Type B pancreatic cell (in vitro differentiated cells): ENCODE data around the gene RBMS3. TPM values are rescaled to one million over a fixed set of nuclear protein-coding genes. Genes with fewer than 3 reads are reported as not detected.

ENCODE experiments used
- DNase-seq: peaks from one replicate; pipeline ENCODE4 v3.0.0; 2021; ENCODE audit warnings: mixed read lengths; ENCODE audit not compliant: unreplicated experiment; ENCODE audit errors: extremely low spot score
- H3K27ac Mint-ChIP-seq: 2 replicates; pipeline ENCODE4 v1.8.0; 2021; ENCODE audit warnings: mild to moderate bottlenecking, mixed read lengths
- H3K27me3 Mint-ChIP-seq: 2 replicates; pipeline ENCODE4 v1.8.0; 2021; ENCODE audit warnings: mixed read lengths
- H3K36me3 Mint-ChIP-seq: 2 replicates; pipeline ENCODE4 v1.8.0; 2021; ENCODE audit warnings: mixed read lengths
- H3K4me1 Mint-ChIP-seq: one replicate; pipeline ENCODE4 v1.8.0; 2021; ENCODE audit warnings: mixed read lengths; ENCODE audit not compliant: unreplicated experiment
- H3K4me3 Mint-ChIP-seq: 2 replicates; pipeline ENCODE4 v1.8.0; 2021; ENCODE audit warnings: mild to moderate bottlenecking, mixed read lengths
- H3K9me3 Mint-ChIP-seq: 2 replicates; pipeline ENCODE4 v1.8.0; 2021; ENCODE audit warnings: mixed read lengths
- total RNA-seq: library from RNA; stranded (reverse); gene quantifications from 2 replicates; pipeline ENCODE4 v1.2.1, GENCODE V29; 2021; ENCODE audit warnings: low replicate concordance
- TF ChIP-seq, protein P1 (sequence below): fragments of 200-600 bp; sonication (generic); conservative IDR thresholded peaks from 2 replicates; pipeline ENCODE4 v1.5.0; 2021; ENCODE audit warnings: antibody characterized with exemption, mild to moderate bottlenecking

RBMS3 gene
- total RNA-seq, 1 donor from 2014 or later = 36.6 TPM

DNA sequence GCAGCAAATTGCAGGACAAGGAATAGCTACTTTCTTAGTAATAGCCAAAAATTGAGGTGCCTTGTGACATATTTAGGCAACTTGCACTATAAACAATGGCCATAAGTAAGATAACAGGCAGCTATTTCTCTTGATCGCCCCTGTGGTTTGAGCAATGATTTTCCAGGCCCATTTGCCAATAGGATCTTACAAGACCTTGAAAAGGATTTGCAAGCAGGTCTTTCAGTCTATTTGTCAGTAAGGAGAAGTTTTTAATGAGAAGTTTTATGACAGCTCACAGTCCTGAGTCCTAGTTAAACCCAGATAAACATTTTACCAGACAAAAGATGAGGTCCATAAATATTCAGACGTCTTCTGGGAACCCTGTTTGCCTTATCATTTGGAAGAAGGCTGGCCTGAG, 645.5 kb downstream of the RBMS3 start:
- peaks cover 11% of the 10 kb centered on the region for H3K4me1 Mint-ChIP-seq
- TF ChIP-seq, protein P1, sequence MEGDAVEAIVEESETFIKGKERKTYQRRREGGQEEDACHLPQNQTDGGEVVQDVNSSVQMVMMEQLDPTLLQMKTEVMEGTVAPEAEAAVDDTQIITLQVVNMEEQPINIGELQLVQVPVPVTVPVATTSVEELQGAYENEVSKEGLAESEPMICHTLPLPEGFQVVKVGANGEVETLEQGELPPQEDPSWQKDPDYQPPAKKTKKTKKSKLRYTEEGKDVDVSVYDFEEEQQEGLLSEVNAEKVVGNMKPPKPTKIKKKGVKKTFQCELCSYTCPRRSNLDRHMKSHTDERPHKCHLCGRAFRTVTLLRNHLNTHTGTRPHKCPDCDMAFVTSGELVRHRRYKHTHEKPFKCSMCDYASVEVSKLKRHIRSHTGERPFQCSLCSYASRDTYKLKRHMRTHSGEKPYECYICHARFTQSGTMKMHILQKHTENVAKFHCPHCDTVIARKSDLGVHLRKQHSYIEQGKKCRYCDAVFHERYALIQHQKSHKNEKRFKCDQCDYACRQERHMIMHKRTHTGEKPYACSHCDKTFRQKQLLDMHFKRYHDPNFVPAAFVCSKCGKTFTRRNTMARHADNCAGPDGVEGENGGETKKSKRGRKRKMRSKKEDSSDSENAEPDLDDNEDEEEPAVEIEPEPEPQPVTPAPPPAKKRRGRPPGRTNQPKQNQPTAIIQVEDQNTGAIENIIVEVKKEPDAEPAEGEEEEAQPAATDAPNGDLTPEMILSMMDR = no peak
- no peak overlapping the region for H3K27ac Mint-ChIP-seq
- no peak for DNase-seq
- no peak overlapping the region for H3K4me3 Mint-ChIP-seq
- H3K36me3 Mint-ChIP-seq = no peaks in the 10 kb centered on the region
- no peaks in the 10 kb centered on the region for H3K27me3 Mint-ChIP-seq
- H3K9me3 Mint-ChIP-seq = no peaks in the 10 kb centered on the region

DNA sequence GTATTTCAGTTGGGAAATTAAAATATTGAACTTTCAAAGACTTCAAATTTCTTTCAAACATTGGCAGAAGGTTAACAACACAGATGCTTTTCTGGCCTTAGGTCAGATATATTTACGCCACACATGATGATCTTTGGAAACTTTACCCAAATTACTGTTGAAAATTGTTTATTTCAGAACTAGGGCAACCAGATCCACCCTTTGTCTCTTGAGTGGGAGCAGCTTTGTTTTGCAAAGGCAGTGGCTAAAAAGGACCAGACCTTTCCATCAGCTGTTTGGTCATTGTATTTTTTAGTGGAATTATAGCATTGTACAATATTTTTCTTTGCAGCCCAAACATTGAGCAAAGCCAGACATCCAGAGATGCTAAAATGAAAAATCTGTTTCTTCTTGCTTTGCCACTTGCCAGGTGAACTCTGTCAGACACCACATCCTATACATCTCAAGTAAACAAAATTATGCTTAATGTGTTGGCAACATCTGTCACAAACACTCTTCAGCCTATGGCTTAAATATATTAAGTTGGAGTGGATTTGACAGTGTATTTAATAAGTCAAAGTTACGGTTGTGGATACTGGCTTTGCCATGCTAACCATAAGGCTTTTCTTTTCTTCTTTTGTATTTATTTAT, 651.9 kb downstream of the RBMS3 start:
- no peaks in the 10 kb centered on the region for H3K36me3 Mint-ChIP-seq
- no peak overlapping the region for H3K27ac Mint-ChIP-seq
- DNase-seq = no peak
- H3K9me3 Mint-ChIP-seq = no peaks in the 10 kb centered on the region
- H3K27me3 Mint-ChIP-seq = no peaks in the 10 kb centered on the region
- peaks cover 19% of the 10 kb centered on the region for H3K4me1 Mint-ChIP-seq
- TF ChIP-seq, protein P1 = no peak
- no peak overlapping the region for H3K4me3 Mint-ChIP-seq

GRCh38 chr3:29933802-29934490, 653.1 kb downstream of the RBMS3 start:
- Mint-ChIP-seq H3K9me3 (no peaks in the 10 kb centered on the region), H3K4me3 (no peak overlapping the region), H3K4me1 (peaks cover 19% of the 10 kb centered on the region), H3K27me3 (no peaks in the 10 kb centered on the region), H3K36me3 (no peaks in the 10 kb centered on the region), H3K27ac (no peak overlapping the region)
- TF ChIP-seq, protein P1 = no peak
- DNase-seq = no peak

DNA sequence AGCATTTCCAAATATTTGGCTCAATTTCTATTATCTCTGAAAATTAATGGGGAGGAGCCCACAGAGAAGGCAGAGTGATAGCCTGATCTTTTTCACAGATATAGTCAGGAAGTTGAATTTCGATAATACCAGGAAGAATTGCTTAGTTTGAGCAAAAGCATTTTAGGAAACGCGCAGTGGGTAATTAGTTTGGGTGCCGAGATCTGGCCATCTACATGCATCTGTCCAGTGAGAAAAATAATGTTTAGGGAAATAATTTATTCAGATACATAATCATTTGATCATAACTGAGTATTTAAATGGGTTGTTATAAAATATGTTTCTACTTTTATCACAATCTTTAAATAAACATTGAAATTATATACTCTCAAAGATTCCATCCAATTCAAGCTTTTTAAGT, 653.9 kb downstream of the RBMS3 start:
- DNase-seq = no peak
- peaks cover 1% of the 10 kb centered on the region for H3K9me3 Mint-ChIP-seq
- no peak overlapping the region for H3K4me3 Mint-ChIP-seq
- H3K27ac Mint-ChIP-seq = no peak overlapping the region
- no peaks in the 10 kb centered on the region for H3K27me3 Mint-ChIP-seq
- TF ChIP-seq, protein P1 = no peak
- peaks cover 19% of the 10 kb centered on the region for H3K4me1 Mint-ChIP-seq
- no peaks in the 10 kb centered on the region for H3K36me3 Mint-ChIP-seq

DNA sequence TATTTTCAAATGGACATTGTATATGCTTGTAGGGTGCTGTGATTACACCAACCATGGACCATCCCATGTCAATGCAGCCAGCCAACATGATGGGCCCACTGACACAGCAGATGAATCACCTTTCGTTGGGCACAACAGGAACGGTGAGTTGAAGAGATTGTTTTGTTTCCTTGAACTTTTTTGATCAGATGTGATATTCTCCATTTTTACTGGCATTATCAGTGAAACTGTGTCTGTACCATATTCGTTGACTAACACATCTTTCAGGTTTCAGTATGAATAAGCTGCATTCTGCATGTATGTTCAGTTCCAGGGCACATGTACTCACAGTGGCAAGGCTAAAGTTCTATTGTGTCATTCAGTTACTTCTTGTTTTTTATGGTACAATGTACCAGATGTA, 655.2 kb downstream of the RBMS3 start:
- no peaks in the 10 kb centered on the region for H3K27me3 Mint-ChIP-seq
- no peaks in the 10 kb centered on the region for H3K36me3 Mint-ChIP-seq
- peaks cover 30% of the 10 kb centered on the region for H3K4me1 Mint-ChIP-seq
- peaks cover 6% of the 10 kb centered on the region for H3K9me3 Mint-ChIP-seq
- H3K27ac Mint-ChIP-seq = no peak overlapping the region
- TF ChIP-seq, protein P1 = no peak
- no peak overlapping the region for H3K4me3 Mint-ChIP-seq
- no peak for DNase-seq
